Measurements from ENCODE around the gene ZBTB7C.
"Not testable (repeated sequence)": the region's sequence is repeated elsewhere in the genome, so short reads cannot be mapped to it uniquely, and the experiment has no call there.

ZBTB7C gene

DNA sequence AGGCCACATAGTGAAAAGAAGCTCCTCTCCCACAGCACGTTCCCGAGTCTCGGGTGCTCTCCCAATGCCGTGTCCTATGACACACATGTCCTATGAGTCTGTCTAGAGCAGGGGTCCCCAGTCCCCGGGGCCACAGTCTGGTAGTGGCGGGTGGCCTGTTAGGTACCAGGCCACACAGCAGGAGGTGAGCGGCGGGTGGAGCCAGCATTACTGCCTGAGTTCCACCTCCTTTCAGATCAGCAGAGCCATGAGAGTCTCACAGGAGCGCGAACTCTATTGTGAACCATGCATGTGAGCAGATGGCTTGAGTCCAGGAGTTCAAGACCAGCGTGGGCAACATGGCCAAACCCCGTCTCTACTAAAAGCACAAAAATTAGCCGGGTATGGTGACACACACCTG is 112.6 kb downstream of the ZBTB7C start:
- DNase-seq (ENCODE audit: low read depth): no peak

DNA sequence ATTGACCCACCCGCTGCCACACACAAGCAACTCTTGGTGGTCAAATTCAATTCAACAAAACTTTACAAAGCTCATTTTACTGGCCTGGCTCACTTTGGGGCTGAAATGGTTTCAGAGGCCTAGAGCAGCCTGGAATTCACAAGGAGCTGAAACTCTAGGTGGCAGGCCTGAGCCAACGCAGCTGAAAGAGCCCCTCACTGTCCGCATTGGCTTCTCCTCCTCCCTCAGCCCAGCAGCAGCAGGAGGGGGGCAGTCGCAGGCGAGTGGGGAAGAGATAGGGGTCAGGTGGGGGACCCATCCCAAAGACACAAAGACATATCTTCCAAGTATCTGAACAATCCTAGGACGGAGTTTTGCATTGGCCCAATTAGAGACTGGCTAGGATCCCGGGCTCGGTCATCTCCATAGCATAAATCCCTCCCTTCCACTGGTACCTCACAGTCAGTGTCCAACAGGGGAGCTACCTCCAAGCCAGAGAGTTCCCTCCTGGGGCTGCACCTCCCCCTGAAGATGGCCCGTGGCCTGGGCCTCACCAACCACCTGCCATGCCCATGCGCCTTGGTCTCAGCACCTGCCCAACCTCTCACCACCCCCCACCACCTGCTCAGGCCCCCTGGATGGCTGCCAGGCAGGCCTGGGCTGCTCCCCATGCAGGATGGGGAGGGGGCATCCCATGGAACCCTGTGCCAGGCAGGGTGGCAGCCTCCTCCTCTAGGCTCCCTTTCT is 113.4 kb downstream of the ZBTB7C start:
- DNase-seq (ENCODE audit: low read depth): no peak

DNA sequence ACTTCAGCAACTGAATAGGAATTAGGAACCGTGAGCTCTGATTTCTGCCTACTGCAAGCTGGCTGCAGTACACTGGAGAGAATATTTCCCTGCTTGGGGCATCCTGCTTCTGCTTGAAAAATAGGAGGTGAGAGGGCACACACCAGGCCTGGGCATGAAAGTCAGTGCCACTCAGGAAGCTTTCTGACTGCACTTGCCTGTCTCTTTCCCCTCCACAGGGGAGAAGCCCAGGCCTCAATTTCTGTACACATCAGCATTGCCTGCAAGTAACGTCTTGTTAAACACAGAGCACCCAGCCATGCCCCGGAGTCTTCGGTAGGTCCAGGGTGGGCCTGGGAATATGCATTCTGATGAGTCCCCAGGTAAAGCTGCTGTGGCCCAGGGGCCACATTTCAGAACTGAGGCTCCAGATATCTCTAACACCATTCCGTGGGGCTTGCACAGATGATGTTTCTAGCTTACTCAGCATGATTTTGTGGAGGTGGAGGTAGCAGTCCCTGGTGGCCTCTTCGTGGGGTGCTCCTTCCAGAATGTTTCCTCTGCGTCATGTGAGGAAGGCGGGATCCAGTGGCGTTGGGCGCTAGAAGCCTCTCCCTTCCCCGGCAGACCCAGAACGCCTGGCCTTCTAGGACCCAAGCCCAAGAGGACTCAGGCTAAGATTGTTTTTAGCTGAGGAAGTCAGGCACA is 114.1 kb downstream of the ZBTB7C start:
- no peak for DNase-seq (ENCODE audit: low read depth)

DNA sequence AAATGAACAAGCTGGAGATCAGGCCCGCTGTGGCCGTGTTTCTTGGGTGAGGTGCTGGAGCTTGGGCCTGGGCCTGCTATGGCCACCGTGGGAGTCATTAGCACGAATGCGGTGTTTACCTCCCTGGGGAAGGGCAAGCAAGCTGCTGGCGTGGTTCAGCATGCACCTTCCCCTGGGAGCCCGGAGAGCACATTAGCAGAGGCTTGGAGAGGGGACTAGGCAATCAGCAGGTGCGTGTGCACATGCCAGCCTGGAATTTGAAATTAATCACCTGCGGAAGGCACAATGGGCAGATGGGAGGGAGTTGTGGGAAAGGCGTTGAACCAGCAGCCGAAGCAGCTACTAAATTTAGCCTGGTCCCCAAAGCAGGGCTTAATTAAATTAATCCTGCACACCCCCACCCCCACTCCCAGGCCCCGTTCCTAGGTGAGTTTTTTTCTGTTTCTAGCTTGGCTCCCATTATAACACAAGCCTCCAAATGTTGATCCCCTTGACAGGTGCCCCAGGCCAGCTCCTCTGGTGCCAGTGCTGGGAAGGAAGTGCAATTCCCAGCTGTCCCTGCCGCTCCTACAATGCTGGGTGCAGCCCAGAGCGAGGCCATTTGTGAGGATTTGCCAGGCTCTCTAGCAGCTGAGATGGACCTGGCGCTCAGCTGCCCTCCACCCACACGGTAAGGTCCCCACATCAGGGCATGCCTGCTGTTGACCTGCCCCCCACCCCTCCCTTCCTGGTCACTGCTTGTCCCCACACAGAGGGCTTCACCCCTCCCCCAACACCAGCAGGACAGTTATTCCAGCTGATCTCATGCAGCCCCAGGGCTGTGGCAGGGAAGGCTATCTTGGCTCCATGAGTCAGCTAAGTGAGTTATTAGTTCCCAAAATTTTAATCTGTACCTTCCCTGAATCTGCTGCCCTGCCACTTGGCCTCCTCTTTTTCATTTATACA is 115.0 kb downstream of the ZBTB7C start:
- no peak for DNase-seq (ENCODE audit: low read depth)

DNA sequence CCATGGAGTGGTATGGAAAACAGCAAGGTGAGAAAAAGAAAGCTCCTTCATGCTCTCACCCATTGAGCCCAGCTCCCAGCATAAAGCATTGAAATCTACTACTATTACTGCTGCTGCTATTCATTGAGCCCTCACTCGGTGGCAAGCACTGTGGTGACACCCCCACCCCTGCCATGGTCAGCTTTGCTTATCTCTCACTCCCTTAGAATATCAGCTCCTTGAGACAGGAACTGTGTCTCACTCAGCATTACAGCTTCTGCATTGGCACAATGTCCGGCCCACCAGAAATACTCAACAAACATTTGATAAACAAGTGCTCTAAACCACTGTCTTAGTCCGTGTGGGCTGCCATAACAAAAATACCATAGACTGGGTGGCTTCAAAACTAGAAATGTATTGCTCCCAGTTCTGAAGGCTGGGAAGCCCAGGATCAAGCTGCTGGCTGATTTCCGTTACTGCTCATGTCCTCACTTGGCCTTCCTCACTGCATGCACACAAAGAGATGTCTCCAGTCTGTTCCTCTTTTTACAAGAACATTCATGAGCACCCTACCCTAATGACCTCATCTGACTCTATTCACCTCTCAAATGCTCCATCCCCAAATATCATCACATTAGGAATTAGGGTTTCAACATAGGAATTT is 116.3 kb downstream of the ZBTB7C start:
- no peak for DNase-seq (ENCODE audit: low read depth)

DNA sequence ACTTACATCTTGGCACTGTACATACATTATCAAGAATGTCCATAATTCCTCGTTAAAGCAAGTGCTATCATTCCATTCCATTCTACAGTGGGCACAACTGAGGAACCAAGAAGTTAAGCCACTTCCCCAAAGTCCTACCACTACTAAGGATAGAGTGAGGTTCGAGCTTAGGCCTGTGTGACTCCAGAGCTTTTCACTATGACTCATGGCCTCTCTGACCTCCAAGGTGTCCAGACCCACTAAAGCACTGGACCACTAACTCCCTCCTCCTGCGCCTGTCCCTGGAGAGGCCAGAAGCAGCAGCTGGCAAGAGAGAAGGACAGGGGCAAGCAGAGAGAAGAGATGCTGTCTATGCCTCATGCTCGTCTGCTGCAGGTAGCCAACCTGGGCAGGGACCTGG is 117.0 kb downstream of the ZBTB7C start:
- DNase-seq (ENCODE audit: low read depth): no peak

DNA sequence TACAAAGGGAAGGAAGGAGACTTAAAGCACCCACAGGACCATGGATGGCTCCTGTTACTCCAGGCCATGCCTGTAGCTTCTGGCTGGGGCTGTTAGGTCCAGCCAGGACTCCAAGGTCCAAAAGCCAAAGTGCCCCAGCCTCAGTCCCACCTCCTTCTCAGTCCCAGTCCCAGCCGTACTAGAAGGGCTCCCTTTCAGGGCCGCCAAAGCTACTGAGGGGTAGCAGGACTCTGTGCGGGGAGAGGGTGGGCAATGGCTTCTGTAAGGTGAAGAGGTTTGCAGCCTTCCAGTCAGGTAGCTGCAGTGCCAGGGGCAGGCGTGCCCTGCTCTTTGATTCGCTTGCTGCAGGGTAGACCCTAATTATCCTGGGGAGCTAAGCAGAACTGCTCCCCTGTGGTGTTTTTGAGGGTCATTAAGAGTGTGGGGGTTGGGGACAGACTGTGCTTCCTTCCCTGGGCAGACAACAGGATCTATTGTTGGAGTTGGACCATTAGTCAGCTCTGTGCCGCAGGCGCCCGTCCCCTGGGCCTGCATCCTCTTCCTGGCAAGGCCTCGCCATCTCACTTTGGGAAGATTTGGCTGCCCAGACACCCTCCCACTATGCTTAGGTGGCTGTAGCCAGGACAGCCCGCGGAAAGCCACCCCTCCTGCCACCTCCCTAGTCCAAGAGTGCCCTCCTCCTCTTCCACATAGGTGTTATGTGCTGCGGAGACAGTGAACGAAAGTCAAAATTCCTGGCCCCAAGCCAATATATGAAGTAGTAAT is 118.8 kb downstream of the ZBTB7C start:
- no peak for DNase-seq (ENCODE audit: low read depth)

DNA sequence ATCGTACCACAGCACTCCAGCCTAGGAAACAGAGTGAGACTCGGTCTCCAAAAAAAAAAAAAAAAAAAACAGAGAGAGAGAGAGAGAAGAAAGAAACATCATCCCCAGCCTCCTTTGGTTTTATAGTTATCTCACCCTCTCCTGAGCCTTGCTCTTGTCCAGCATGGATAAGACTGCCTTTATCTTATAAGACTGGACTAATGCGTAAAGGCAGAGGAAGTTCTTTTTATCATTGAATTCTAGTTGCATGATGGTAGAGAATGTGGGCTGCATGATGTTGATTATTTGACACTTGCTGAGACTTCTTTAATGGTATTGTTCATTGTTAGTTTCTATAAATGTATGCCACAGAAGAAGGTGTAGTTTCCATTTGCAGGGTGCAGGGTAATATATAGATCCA is 124.4 kb downstream of the ZBTB7C start:
- DNase-seq (ENCODE audit: low read depth): no peak

DNA sequence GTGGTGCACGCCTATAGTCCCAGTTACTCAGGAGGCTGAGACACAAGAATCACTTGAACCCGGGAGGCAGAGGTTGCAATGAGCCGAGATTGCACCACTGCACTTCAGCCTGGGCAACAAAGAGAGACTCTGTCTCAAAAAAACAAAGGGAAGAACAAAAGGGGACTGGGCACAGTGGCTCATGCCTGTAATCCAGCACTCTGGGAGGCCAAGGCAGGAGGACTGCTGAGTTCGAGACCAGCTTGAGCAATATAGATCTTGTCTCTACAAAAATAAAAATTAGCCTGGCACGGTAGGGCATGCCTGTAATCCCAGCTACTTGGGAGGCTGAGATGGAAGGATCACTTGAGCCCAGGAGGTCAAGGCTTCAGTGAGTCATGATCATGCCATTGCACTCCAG is 125.2 kb downstream of the ZBTB7C start:
- not testable (repeated sequence) for DNase-seq (ENCODE audit: low read depth)

DNA sequence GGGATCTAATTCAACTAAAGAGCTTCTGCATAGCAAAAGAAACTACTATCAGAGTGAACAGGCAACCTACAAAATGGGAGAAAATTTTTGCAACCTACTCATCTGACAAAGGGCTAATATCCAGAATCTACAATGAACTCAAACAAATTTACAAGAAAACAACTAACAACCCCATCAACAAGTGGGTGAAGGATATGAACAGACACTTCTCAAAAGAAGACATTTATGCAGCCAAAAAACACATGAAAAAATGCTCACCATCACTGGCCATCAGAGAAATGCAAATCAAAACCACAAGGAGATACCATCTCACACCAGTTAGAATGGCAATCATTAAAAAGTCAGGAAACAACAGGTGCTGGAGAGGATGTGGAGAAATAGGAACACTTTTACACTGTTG is 127.7 kb downstream of the ZBTB7C start:
- DNase-seq (ENCODE audit: low read depth): not testable (repeated sequence)

DNA sequence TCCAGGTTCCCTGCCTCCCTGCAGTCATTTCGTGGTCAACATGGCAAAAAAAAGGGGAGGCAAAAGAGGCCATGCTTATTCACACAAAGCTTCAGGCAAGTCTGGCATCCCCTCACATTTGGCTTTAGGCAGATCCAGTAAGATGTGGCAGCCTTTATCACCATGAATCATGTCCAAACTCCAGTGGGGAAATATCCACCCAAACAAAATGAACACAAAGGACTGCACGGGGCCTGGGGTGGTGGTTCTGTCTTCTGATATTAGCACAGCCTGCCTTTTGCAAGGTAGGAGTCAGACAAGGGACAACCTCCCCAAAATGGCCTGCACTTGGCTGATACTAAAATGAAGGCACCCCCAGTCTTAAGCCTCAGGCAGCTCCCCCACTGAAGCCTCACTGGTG is 129.9 kb downstream of the ZBTB7C start:
- DNase-seq (ENCODE audit: low read depth): no peak

DNA sequence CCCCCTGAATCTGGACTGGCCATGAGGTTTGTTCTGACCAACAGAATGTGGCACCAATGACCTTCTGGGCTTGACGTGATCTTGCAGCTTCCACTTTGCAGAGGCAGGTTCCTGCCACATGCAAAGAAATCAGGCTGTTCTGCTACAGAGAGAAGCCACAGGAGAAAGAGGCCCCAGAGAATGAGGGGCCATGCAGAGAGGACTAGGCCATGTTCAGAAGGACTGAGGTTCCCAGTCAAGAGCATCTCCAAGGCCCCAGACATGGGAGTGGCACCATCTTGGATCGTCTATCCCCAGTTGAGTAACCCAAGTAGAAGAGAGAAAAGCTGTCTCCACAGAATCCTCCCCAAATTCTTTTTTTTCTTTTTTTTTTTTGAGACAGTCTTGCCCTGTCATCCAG is 131.1 kb downstream of the ZBTB7C start:
- no peak for DNase-seq (ENCODE audit: low read depth)

DNA sequence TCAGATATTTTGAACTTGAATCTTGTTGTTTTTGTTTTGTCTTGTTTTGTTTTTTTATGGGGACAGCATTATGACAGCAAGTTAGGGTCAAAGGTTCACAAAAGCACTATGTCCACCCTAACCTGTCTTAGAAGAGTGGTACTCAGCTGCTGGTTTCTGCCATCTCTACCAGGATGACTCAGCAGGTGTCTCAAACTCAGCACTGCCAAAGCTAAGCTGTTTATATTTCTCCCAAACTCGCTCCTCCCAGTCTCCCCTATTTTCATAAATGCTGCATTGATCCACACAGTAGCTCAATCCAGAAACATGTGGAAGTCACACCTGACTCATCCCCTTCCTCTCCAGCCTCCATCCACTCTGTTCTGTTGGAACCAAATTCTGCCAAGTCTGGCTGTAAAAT is 134.9 kb downstream of the ZBTB7C start:
- no peak for DNase-seq (ENCODE audit: low read depth)

DNA sequence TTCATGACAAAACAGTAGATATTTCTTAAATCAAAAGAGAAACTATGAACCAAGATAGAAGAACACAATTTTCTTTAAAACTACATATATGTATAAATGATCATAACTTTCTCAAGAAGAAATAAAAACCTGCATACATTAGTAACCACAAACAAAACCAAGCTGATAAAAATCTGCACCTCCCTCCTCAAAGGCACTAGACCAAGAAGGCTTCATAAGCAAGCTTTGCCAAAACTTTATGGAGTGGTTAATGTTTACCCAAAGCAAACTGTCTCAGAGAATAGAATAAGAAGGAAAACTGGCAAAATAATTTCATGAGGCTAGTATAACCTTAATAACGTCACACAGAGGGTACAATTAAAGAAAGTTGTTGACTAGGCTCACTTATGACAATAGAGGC is 138.3 kb downstream of the ZBTB7C start:
- DNase-seq (ENCODE audit: low read depth): no peak

DNA sequence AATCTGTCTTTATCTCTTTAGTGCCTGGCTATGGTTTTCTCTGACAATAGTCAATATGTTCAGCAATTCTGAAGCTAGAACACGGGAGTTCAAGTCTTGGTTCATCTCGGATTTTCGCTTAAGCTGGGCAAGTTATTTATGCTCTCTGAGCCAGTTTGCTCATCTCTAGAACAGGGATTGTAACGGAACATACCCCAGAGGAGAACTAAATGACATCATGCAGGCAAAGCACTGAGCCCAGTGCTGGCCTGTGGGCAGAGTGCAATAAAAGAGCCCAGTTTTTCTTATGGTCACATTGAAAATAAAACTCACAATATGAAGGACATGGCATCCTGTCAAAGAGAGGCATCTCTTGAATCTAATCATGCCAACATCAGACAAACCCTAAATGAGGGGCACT is 143.9 kb downstream of the ZBTB7C start:
- no peak for DNase-seq (ENCODE audit: low read depth)

DNA sequence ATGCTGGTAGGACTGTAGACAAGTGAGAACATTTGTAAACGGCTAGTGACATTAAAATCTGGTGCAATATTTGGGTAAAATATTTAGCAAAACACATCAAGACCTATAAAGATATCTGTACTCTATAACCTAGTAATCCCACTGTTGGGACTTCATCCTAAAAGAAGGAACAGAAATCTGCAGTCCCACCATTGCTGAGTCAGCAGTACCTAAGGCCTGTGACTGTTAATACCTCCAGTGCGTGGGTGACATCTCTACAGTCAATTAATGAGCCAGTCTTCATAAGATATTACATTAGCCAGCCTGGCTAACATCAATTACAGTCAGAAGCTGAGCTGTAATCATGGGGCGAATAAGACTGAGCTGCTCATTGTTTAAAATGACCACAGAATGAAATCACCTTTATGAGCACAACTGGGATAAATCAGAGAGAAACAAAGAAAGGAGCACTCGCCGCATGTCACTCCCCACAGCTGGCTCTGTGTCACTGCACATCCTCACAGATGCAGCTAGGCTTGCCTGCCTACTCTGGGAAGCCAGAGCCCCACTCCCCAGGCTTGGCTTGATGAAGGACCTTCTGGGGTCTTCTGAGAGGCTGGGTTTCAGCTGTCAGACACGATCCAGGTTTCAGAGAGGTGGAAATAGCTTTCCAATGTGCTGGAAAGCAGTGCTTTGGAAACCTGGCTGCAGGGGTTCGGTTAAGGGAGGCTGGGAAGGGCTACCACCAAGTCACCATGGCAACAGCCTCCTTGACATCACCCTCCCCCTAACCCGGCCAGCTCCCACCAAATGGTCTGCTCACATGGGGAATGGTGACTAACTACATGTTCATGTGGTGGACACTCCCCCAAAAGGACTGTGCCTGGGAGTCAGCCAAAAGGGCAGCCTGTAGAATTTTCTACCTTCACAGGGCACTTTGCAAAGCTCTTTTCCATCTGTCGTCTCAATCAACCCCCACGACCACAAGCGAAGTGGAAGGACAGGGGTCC is 145.0 kb downstream of the ZBTB7C start:
- no peak for DNase-seq (ENCODE audit: low read depth)

DNA sequence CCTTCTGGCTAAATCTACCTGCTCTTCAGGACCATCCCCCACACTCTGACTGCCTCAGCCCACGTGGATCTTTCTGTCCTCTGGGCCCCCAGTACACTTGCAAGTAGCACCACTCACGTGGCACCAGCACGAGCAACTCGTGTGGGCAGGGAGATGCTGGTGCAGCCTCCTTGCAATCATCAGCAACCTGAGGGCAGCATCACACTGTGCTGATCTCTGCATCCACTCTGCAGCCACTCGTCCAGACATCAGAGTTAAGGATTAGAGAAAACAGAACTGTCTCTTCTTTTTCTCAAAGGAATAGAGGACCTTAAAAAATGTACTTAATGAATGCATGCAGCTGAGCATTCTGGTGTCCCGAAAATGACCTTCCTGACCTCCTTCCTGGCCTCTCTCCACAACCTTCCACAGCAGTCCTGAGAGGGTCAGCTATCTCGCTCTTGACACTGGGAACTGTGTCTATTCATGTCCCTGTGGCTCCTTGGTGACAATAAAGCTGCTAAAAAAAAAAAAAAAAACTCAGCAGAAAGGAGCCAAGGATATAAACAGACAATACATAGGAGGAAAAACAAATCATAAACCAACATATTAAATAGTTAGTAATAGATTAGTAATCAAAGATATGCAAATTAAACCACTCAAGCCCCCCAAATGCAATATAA is 145.9 kb downstream of the ZBTB7C start:
- DNase-seq (ENCODE audit: low read depth): no peak

DNA sequence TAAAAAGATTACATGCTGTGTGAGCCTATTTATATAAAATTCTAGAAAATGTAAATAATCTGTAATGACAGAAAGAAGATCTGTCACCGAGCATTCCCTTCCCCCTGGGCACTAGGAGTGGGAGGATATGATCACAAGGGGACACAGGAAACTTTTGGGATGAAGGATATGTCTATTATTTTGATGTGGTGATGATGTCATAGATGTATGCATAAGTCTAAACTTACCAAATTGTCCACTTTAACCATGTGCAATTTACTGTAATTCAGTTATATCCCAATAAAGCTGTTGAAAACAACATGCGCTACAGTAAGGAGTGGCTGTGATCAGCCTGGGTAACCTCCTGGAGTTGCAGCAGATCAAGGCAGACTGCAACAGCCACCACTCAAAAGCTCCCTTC is 148.9 kb downstream of the ZBTB7C start:
- DNase-seq (ENCODE audit: low read depth): no peak

DNA sequence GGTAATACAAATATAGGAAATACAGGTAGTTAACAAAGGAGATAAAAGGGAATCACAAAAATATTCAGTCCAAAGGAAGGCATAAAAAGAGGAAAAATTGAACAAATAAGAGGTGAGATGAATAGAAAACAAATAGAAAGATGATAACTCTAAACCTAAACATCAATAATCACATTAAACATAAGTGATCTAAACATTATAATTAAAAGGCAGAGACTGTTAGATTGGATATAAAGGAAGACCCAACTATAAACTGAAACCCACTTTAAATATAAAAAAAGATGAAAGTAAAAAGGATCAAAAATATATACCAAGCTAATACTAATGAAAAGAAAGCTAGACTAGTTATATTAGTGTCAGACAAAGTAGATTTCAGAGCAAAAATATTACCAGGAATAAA is 152.3 kb downstream of the ZBTB7C start:
- DNase-seq (ENCODE audit: low read depth): no peak
